NCI-H226 (cell line): ENCODE results near the gene NELFB.
"Not testable (repeated sequence)": the region's sequence is repeated elsewhere in the genome, so short reads cannot be mapped to it uniquely, and the experiment has no call there.

Experiments used
- DNase-seq: peaks from one replicate; pipeline ENCODE4 v3.0.0-alpha.2; 2015

The NELFB gene

DNA sequence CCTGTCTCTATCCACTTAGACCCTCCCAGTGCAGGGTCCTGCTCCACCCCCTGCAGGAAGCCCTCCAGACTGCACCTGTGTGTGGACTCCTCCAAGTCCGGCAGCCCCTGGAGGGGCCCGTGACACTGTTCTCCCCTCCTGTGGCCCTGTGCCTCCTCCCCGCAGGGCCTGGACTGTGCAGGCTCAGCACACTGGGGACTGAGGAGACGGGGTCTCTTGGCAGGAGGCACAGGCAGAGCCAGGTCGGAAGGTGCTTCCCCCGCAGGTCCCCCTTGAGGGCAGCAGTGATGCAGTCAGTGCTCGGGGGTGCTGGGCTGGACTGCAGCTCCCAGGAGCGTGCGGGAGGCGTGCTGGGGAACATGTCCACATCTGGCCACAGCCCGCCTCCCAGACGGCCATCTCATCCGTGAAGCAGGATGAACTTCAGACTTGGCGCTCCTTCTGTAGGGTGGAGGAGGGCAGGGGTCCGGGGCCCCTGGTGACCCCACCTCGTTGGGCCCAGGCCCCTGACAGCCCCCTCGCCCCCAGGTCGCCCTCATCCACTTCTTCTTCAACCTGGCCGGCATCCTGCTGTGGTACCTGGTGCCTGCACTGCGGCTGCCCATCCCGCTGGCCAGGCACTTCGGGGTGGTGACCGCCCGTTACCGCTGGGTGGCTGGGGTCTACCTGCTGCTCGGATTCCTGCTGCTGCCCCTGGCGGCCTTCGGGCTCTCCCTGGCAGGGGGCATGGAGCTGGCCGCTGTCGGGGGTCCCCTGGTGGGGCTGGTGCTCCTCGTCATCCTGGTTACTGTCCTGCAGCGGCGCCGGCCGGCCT, 19.5 kb upstream of the NELFB start:
- DNase-seq = no peak

DNA sequence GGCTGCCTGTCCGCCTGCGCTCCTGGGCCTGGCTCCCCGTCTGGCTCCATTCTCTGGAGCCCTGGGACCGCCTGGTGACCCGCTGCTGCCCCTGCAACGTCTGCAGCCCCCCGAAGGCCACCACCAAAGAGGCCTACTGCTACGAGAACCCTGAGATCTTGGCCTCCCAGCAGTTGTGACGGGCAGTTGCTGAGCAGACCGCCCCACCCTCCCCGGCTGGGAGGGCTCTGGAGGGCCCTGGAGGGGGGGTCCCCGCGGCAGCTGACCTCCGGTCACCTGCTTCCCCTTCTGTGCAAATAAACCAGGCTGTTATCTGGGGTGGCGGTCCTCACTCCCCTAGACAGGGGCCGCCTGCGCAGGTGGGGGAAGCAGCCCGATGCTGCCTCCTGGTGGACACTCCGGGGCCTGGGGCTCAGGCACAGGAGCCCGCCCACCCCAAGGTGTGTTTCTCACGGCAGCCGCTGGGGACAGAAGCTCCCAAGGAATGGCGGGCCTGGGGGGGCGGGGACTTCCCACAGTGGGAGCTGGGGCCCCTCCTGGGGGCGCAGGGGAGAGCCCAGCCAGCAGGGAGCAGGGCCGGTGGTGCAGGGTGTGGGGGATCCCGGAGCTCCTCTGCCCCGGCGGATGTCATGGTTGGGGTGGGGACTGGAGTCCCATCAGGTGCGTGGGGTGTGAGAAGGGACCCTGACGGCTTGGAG, 18.7 kb upstream of the NELFB start:
- DNase-seq = peak; percentile 39

DNA sequence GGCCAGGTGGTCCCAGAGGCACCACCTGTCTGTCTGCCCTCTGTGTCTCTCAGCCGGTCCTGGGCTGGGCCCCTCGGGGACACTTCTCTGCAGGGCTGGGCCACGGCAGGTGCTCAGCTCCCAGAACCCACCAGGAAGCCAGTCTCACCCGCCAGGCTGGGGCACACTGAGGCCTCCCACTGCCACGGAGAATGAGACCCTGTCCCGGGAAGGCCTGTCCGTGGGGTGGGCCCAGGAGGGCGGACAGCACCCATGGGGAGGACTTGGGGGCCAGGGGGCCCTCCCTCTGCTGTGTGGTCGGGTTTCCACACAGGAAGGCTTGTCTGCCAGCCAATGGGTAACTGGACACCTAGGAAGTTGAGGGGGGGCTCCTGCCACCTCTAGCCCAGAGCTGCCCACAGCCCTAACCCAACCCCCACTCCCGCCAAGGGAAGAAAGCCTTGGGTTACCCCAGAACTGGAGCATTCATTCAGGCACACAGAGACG, 18.1 kb upstream of the NELFB start:
- DNase-seq = no peak

DNA sequence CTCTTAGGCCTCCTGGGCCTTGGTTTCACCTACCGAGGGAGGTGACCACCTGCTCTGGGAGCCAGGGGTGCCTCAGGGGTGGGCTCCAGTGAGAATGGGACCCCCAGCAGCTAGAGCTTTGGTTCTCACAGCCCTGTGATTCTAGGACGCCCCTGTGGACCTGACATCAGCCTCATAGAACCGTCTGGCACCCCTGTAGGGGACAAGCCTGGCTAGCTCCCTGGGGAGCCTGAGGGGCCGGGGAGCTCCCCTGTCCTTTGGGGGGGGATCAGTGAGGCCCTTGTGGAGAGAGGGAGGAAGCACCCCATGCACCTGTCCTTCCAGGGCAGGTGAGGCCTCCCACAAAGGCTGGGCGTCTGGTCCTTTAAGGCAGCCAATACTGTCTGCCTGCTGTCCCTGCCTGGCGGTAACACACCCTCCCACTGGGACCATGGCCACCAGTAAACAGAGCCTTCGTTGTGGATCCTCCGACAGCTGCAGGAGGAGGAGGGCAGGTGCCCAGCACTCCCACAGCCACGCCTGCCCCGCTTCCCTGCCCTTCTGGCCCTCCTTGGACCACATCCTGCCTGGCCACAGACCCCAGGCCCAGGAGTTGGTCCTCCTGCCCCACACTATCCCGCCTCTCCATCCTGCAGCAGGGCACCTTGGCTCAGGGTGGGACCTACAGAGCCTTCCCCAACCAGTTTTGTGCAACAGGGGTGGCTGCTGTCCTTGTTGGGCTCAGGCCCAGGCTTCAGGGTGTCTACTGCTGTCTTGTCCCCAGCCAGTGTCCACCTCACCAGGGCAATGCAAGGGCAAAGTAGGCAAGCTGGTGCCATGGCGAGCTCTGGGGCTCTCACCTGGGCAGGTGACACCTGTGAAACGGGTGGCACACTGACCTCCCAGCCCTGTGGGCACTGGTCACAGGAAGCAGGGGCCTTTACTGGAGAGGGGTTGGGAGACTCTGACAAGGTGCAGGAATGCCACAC, 17.1 kb upstream of the NELFB start:
- no peak for DNase-seq

DNA sequence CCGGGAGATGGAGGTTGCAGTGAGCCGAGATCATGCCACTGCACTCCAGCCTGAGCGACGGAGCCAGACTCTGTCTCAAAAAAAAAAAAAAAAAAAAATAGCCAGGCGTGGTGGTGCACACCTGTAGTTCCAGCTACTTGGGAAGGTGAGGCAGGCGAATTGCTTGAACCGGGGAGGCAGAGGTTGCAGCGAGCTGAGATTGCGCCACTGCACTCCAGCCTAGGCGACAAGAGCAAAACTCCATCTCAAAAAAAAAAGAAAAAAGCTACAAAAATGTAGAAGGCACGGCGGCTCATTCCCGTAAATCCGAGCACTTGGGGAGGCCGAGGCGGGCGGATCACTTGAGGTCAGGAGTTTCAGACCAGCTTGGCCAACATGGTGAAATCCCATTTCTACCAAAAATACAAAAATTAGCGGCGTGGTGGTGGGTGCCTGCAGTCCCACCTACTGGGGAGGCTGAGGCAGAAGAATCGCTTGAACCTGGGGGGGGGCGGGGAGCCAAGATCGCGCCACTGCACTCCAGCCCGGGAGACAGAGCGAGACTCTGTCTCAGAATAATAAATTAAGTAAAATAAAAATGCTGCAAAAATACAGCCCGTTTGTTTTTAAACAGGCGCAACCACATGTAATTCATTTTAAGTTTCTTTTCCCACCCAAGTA, 15.5 kb upstream of the NELFB start:
- DNase-seq = not testable (repeated sequence)

DNA sequence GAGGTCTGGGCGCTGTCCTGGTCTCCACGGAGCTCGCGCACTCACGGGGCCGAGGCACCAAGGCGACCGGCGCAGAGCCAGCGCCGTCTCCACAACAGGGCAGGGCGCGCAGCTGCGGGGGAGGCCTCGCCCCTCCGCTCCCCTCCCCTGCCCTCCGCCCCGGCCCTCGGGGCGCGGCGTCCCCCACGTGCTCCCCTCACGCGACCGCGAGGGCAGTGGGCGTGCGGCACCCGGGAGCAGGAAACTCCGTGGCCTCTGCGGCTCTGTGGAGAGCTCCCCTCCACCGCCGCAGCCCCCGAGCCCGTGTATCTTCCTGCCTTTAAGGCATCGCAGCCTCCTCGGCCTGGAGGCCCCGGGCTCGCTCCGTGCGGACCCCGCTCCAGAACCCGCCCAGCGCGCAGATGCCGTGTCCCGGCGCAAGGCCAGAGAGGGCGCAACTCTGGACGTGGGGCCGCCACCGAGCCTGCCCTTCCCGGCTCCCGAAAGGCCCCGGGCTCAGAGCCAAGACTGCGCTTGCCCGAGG, 14.7 kb upstream of the NELFB start:
- peak; percentile 68 for DNase-seq

DNA sequence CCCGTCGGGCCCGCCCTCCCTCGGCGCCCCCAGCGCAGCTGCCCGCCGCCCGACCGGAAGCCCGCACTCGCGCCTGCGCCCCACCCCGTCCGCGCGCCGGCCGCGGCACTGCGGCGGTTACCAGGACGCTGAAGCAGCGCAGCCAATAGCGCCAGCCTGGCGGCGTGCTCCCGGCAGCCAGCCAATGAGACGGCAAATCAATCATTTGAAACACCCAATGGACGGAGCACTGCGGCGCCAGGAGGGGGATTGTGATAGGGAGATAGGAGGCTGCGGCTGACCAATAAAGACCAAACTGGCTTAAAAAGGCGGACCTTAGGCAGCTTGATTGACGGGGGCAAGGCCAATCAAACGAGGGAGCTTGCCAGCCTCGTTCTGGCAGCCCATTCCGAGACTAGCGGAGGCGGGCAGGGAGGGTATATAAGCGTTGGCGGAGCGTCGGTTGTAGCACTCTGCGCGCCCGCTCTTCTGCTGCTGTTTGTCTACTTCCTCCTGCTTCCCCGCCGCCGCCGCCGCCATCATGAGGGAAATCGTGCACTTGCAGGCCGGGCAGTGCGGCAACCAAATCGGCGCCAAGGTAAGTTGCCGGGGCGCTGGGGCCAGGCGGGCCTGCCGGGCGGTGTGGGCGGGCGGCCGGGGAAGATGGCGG, 14.2 kb upstream of the NELFB start, which contains the start of gene TUBB4B:
Gene TUBB4B, plus strand, starts transcription at position 447 of the 649 bp plus-strand sequence. Its CDS starts 74 bp downstream, at position 521.
- peak; percentile 98 for DNase-seq

DNA sequence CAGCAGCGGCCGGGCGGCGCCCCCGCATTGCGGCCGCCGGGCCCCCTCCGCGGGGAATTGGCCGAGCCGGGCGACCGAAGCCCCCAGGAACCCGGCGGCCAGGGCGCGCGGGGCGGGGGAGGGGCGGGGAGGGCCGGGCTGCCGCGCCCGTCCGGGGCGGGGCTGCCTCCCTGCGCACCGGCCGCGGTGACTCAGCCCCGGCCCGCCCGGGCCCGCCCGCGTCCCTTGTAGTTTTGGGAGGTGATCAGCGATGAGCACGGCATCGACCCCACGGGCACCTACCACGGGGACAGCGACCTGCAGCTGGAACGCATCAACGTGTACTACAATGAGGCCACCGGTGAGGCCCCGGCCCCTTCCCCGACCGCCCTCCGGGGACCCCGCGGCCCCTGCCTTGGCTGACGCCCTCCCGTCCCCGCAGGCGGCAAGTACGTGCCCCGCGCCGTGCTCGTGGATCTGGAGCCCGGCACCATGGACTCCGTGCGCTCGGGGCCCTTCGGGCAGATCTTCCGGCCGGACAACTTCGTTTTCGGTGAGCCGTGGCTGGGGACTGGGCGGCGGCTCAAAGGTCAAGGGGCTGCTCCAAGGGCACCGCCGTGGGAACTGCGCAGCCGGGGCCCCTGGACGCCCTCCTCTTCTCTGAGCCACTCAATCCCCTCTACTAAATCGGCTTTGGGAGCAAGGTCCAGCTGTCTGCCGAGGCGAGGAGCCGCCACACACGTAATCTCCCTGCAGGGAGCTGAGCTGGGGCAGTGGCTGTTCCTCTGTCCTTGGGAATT, 13.4 kb upstream of the NELFB start:
- DNase-seq = peak; percentile 47

DNA sequence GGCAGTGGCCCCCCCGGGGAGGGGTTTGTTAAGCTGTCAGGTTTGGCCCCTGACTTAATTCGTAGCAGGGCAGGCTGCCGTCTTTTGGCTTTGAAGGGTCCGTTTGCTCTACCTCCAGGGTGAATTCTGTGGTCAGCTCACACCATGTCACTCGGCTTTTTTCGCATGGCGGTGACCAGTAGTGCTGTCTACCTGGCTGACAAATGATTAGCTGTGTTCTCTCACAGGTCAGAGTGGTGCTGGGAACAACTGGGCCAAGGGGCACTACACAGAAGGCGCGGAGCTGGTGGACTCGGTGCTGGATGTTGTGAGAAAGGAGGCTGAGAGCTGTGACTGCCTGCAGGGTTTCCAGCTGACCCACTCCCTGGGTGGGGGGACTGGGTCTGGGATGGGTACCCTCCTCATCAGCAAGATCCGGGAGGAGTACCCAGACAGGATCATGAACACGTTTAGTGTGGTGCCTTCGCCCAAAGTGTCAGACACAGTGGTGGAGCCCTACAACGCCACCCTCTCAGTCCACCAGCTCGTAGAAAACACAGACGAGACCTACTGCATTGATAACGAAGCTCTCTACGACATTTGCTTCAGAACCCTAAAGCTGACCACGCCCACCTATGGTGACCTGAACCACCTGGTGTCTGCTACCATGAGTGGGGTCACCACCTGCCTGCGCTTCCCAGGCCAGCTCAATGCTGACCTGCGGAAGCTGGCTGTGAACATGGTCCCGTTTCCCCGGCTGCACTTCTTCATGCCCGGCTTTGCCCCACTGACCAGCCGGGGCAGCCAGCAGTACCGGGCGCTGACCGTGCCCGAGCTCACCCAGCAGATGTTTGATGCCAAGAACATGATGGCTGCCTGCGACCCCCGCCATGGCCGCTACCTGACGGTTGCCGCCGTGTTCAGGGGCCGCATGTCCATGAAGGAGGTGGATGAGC, 12.6 kb upstream of the NELFB start:
- no peak for DNase-seq

DNA sequence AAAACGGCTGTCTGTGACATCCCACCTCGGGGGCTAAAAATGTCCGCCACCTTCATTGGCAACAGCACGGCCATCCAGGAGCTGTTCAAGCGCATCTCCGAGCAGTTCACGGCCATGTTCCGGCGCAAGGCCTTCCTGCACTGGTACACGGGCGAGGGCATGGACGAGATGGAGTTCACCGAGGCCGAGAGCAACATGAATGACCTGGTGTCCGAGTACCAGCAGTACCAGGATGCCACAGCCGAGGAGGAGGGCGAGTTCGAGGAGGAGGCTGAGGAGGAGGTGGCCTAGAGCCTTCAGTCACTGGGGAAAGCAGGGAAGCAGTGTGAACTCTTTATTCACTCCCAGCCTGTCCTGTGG, 11.9 kb upstream of the NELFB start:
- not testable (repeated sequence) for DNase-seq

DNA sequence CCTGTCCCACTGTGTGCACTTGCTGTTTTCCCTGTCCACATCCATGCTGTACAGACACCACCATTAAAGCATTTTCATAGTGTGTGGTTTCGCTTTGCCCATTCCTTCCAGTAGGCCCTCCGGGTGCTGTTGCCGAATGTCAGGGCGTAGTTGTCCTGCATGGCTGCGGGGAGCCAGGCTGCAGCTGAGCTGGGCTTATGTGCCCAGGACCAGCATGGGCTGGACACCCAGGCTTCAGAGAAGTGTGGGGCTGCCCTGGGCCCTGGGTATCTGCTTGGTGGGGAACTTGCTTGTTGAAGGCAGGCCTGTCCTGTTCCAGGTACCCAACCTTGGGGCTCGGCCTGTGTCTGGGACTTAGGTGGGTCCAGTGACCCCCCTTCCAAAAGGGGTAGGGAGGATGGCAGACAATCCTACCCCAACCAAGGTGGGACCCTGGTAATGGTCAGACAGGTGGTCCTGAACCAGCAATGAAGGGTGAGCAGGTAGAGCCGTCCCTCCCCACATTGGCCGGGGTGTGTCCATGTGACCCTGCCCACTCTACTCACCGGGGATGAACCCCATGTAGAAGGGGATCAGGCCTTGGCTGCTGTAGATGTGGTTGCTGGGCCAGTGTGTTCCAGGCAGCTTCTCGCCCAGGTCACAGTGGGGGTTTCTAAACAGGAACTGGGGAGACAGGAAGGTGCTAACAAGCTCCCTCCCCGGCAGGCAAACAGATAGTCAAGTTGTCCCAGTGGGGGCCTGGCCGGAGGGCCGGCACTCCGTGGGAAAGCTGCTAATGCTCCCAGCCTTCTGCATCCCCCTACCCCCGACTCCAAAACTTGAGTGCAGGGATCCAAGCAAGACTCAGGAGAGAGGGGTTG, 11.3 kb upstream of the NELFB start:
- no peak for DNase-seq

DNA sequence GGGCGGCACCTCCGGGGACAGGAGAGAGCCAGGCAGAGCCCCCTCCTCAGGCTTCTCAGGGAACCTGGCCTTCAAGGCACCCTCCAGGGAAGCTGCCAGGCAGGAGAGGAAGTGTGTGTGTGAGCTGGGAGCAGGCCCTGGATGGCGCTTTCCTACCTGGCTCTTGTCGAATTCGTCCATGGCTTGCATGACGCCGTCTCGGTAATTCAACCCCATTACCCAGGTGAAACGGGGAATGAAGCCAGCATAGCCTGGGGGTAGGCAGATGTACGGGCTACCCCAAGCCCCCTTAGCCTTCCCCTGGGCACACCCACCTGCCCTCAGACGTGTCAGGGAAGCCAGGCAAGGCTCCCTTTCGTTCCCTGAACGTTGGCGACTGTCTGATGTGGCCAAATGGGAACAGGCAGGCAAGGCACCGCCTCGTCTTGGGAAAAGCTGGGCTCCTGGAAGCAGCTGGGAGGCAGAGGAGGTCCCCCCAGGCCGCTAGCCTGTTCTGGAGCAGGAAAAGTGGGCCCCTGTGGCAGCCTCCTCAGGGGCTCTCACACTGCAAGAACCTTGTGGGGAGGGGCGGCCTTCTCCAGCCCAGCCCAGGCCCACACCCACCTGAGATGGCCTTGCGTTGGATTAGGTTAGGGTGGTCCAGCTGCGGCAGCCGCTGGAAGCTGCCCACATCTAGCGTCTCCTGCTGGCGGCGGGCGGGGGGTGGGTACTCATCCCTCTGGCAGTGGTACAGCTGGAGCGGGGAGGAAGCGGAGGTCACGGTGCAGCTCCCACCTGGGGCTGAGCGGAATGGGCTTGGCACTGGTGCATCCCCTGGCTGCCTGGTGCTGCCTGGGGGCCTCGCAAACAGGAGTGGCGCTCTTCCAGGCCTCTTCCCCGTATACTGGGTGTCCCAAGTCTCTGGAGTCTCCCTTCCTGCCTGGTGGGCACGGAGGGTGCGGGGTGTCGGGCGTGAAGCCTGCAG, 10.4 kb upstream of the NELFB start:
- DNase-seq = no peak

DNA sequence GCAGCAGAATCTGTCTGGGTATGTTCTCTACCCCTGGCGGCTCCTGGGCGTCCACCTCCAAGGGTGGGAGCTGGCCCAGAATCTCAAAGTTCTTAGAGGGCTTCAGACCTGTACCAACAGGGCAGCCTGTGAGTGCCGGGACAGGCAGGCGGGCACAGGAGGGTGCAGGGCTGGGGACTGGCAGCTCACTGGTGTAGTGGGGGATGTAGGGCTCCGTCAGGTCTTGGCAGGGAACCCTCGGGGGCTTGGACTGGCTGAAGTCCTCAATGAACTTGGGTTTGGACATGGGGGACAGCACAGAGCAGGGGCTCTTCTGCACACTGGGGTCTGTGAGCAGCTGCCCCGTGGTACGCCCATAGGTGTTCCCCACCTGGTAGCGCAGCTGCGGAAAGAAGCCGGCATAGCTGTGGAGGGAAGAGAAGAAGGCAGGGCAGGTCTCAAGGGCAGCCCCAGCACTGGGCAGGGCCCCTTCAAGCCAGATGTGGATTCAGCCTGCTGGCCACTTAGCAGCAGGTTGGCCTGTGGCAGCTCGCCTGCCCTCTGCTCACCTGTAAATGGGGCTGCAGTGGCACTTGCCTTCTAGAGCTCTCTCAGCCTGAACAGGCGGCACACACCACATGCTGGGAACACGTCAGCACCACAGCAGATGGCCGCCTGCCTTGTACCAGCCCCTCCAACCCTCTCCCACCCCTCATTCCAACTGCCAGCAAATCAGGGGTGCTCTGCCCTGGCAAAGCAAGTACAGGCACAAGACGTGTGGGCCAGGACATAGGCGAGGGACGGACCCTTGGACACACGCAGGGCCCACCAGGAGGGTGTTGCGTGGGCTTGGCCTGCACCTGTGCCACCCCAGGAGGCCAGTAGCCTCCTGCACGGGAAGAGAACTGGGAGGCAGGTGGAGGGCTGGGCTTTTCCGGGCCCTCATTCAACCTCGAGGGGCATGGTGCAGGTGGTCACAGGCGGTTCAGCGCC, 9.4 kb upstream of the NELFB start:
- DNase-seq = no peak

DNA sequence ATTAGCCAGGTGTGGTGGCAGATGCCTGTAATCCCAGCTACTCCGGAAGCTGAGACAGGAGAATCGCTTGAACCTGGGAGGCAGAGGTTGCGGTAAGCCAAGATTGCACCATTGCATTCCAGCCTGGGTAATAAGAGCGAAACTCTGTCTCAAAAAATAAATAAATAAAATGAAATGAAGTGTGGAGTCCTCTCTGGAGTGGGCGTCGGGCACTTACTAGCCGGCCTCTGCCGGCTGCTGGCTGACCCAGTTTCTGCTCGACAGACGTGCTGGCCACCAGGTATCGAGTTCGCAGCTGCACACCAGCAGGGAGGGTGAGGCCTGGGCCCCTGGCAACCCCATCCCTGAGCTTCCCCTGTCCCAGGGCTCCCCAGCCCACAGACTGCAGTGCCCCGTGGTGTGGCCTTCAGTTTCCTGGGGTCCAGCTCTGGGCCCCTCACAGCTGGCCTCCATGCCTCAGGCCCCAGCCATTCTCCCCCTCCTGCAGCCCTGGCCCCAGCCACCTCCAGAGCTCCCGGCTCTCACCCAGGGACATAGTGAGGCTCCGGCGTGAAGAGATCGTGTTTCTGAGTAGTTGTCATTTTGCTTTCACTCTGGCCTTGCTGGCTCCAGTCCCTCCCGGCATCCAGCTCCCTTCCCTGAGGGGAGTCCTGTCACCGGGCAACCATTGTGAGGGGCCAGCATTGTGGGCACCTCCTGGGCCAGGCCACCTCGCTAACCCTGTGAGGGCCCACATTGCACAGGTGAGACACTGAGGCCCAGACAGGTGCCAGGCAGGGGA, 7.8 kb upstream of the NELFB start:
- DNase-seq = no peak

DNA sequence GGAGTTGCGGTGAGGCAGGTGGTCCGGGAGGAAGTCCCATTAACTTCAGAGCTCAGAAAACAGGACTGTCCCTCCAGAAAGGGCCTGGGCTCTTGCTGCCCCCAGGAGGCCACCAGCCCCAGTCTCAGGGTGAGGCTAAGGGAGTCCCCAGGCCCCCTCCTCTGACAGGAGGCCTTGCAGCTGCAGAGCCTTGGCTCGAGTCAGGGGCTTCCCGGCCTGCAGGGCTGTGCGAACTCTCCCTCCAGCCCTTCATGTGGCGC, 7.3 kb upstream of the NELFB start:
- no peak for DNase-seq
